ENCODE data around the gene LAMA2.

LAMA2 gene

GRCh38 chr6:128990915-128991314 is 108.0 kb downstream of the LAMA2 start:
- no peak for DNase-seq (ENCODE audit: low read depth in 1 of 2, low spot score in 1 of 2)
- no peak for TF ChIP-seq JUND (IDR thresholded peaks at IDR 0.05; ENCODE audit: low read depth)
- in situ Hi-C loops (cut with HindIII; ENCODE audit: low pct_unique_long_range_greater_than_20kb, low sequenced_read_pairs) = no loop called here

DNA sequence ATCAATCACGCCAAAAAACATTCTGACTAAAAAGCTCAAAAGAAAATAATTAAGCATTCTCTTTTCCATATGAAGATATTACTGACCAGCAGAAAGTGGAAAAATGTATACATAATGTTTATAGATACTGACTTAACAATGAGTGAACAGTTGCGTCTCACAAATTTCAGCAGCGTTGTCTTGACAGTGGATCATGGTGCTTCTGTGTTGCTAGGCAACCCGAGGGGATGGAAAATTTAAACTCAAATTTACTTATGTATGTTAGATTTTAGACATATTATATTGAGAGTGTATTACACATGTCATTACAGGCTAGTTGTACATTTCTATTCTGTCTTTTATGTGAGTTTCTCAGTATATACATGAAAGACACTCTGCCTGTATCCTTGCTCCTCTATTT is 110.2 kb downstream of the LAMA2 start:
- TF ChIP-seq JUND (IDR thresholded peaks at IDR 0.05; ENCODE audit: low read depth) = no peak
- no peak for DNase-seq (ENCODE audit: low read depth in 1 of 2, low spot score in 1 of 2)
- in situ Hi-C loops (cut with HindIII; ENCODE audit: low pct_unique_long_range_greater_than_20kb, low sequenced_read_pairs) = no loop called here

DNA sequence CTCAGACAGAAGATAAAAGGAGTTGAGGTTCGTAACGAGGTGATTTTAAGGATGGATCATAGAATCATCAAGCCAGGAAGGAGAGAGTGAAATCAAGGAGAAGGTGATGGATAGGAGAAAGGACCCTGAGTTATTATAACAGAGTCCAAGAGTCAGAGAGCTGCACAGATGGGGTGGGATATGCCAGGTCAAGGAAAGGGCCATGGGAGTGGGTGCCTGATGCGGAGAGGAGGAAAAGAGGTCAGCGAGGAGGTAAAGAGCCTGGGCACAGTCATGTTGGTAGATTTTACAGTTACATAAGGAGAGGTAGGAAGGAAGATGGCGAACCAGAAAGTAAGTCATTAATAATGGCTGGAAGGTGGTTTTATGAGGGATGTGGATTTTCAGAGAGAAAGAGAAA is 114.9 kb downstream of the LAMA2 start:
- in situ Hi-C loops (cut with HindIII; ENCODE audit: low pct_unique_long_range_greater_than_20kb, low sequenced_read_pairs) = no loop called here
- DNase-seq (ENCODE audit: low read depth in 1 of 2, low spot score in 1 of 2) = no peak
- no peak for TF ChIP-seq JUND (IDR thresholded peaks at IDR 0.05; ENCODE audit: low read depth)

DNA sequence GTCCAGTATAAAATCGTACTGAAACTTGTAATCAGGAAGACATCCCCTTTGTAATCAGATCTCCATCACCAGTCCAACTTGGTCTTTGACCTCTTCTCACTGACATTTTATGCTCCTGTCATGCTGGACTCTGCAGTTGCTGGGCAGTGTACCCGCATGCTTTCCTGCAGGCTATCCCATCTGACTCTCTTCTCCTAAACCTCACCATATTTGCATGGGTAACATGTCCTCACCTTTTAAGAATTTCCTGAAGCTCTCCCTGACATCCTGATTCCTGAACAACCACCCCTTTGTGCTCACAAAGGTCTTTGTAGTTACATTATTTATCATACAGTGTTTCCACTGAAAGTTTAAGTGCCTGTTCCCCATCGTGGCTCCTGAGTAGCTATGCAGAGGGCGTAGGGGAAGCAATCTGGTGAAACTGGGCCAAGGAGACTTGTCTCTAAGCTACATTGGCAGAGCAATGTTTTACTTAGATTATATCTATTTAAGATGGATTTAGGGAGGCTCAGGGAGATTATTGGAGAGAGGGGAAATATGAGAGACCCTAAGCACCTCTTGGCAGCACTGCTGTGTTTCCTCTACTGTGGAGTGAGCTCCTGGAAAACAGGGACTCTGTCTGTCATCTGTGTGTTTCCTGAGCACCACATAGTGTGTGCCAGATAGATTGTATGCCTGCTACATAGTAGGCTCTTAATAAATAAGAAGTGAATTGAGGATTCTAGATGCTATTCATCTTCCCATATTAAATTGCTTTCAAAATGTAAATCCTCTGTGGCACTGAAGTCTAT is 124.0 kb downstream of the LAMA2 start:
- in situ Hi-C loops (cut with HindIII; ENCODE audit: low pct_unique_long_range_greater_than_20kb, low sequenced_read_pairs) = no loop called here
- no peak for DNase-seq (ENCODE audit: low read depth in 1 of 2, low spot score in 1 of 2)
- TF ChIP-seq JUND (IDR thresholded peaks at IDR 0.05; ENCODE audit: low read depth) = no peak

GRCh38 chr6:129007701-129008373 is 124.9 kb downstream of the LAMA2 start:
- TF ChIP-seq JUND (IDR thresholded peaks at IDR 0.05; ENCODE audit: low read depth) = no peak
- no peak for DNase-seq (ENCODE audit: low read depth in 1 of 2, low spot score in 1 of 2)
- in situ Hi-C loops (cut with HindIII; ENCODE audit: low pct_unique_long_range_greater_than_20kb, low sequenced_read_pairs) = no loop called here

GRCh38 chr6:129008591-129008990 is 125.7 kb downstream of the LAMA2 start:
- TF ChIP-seq JUND (IDR thresholded peaks at IDR 0.05; ENCODE audit: low read depth) = no peak
- DNase-seq (ENCODE audit: low read depth in 1 of 2, low spot score in 1 of 2) = no peak

GRCh38 chr6:129009851-129010250 is 126.9 kb downstream of the LAMA2 start:
- TF ChIP-seq JUND (IDR thresholded peaks at IDR 0.05; ENCODE audit: low read depth) = no peak
- in situ Hi-C loops (cut with HindIII; ENCODE audit: low pct_unique_long_range_greater_than_20kb, low sequenced_read_pairs) = no loop called here

More at GRCh38 chr6:129008591-129008990, 125.7 kb downstream of the LAMA2 start:
- in situ Hi-C loops (cut with HindIII; ENCODE audit: low pct_unique_long_range_greater_than_20kb, low sequenced_read_pairs) = no loop called here

DNA sequence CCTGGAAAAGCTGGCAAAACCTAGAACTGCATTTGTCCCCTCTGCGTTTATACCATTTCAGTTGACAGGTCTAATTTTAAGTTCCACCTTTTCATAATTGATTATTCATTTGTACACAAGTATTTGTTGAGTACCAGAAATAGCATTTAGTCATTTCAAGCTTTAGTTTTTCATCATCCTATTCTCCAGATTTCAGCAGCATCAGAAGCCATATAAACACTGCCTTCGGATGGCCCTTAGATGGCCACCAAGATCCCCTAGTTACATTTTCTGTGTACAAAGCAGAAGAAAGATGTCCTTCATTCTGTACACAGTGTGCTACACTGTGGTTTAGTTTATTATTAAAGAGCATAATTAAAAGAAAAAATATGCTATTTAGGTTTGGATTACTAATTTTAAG is 131.4 kb downstream of the LAMA2 start:
- in situ Hi-C loops (cut with HindIII; ENCODE audit: low pct_unique_long_range_greater_than_20kb, low sequenced_read_pairs) = no loop called here
- TF ChIP-seq JUND (IDR thresholded peaks at IDR 0.05; ENCODE audit: low read depth) = no peak
- DNase-seq (ENCODE audit: low read depth in 1 of 2, low spot score in 1 of 2) = no peak

More at GRCh38 chr6:129009851-129010250, 126.9 kb downstream of the LAMA2 start:
- no peak for DNase-seq (ENCODE audit: low read depth in 1 of 2, low spot score in 1 of 2)

GRCh38 chr6:129015721-129016120 is 132.8 kb downstream of the LAMA2 start:
- in situ Hi-C loops (cut with HindIII; ENCODE audit: low pct_unique_long_range_greater_than_20kb, low sequenced_read_pairs) = no loop called here
- no peak for TF ChIP-seq JUND (IDR thresholded peaks at IDR 0.05; ENCODE audit: low read depth)
- DNase-seq (ENCODE audit: low read depth in 1 of 2, low spot score in 1 of 2) = no peak

DNA sequence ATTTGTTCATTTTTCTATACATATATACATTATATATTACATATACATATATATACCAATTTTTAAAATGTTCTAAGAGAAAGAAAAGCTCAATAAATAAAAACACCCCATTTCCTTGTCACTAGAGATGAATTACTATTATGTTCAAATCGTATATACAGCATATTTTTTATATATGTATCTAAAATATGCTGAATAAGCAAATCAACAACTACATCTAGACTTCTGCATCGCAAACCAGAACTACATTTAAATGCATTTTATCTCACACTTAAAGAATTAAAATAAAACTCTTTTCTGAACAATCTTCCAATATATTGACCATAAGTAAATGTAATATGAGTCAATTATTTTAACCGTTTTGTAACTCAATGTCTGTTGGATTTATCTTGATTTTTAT is 133.9 kb downstream of the LAMA2 start:
- in situ Hi-C loops (cut with HindIII; ENCODE audit: low pct_unique_long_range_greater_than_20kb, low sequenced_read_pairs) = no loop called here
- DNase-seq (ENCODE audit: low read depth in 1 of 2, low spot score in 1 of 2) = no peak
- TF ChIP-seq JUND (IDR thresholded peaks at IDR 0.05; ENCODE audit: low read depth) = no peak

GRCh38 chr6:129022011-129022553 is 139.1 kb downstream of the LAMA2 start:
- in situ Hi-C loops (cut with HindIII; ENCODE audit: low pct_unique_long_range_greater_than_20kb, low sequenced_read_pairs) = no loop called here
- no peak for DNase-seq (ENCODE audit: low read depth in 1 of 2, low spot score in 1 of 2)
- no peak for TF ChIP-seq JUND (IDR thresholded peaks at IDR 0.05; ENCODE audit: low read depth)

DNA sequence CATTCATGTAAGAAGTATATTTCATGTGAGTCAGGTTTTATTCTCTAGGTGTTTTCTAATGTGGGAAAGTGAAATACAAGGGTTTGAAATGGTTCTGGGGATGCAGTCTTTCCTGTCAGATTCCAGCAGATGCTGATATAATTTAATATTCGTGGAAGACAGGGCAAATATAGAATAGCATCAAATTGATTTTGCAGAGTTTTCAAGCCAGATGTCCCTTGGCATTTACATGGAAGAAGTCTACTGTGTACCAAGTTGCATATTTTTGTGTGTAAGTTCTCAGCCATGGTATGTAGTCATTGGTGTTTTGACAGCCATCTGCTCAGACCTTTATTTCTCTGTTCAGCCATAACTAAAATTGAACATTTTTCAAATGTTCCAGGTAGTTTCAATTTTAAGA is 143.7 kb downstream of the LAMA2 start:
- no peak for TF ChIP-seq JUND (IDR thresholded peaks at IDR 0.05; ENCODE audit: low read depth)
- no peak for DNase-seq (ENCODE audit: low read depth in 1 of 2, low spot score in 1 of 2)
- in situ Hi-C loops (cut with HindIII; ENCODE audit: low pct_unique_long_range_greater_than_20kb, low sequenced_read_pairs) = no loop called here

- no peak for DNase-seq (ENCODE audit: low read depth in 1 of 2, low spot score in 1 of 2)
- in situ Hi-C loops (cut with HindIII; ENCODE audit: low pct_unique_long_range_greater_than_20kb, low sequenced_read_pairs) = no loop called here
- TF ChIP-seq JUND (IDR thresholded peaks at IDR 0.05; ENCODE audit: low read depth) = no peak
These were observed 146.8 kb downstream of the LAMA2 start for GRCh38 chr6:129029778-129030177.
